Measurements from ENCODE around the gene STK32A. TPM values are rescaled to one million over a fixed set of nuclear protein-coding genes. Genes with fewer than 3 reads are reported as not detected.

Gene STK32A
- total and polyA plus RNA-seq, 4 donors, result 0.03 to 0.17 (median 0.09) TPM

- H3K27me3 ChIP-seq (ENCODE audit: control insufficient read depth in 4 of 4, insufficient read depth in 4 of 4, low read length in 3 of 4), result no peaks in the 10 kb centered on the region
- H3K9me3 ChIP-seq (ENCODE audit: control insufficient read depth in 4 of 4, low read length in 3 of 4), result no peaks in the 10 kb centered on the region
- DNase-seq (ENCODE audit: low spot score), result no peak
- H3K4me1 ChIP-seq (ENCODE audit: control insufficient read depth in 4 of 4, insufficient read depth in 4 of 4, low read length in 3 of 4), result no peaks in the 10 kb centered on the region
- 70% methylated on average over 5 of the region's 5 CpGs for WGBS
- H3K9ac ChIP-seq (ENCODE audit: low read depth in 1 of 2, low read length in 2 of 2), result no peak overlapping the region
- TF ChIP-seq TAF1 (conservative IDR thresholded peaks at IDR 0.05) (no peak), EGR1 (IDR thresholded peaks at IDR 0.05; ENCODE audit: low read depth in 2 of 2) (no peak), REST (IDR thresholded peaks at IDR 0.05) (no peak), MAX (IDR thresholded peaks at IDR 0.05) (no peak), HNF4G (IDR thresholded peaks at IDR 0.05) (no peak), GABPA (IDR thresholded peaks at IDR 0.05 in 1 of 2, conservative IDR thresholded peaks at IDR 0.05 in 1 of 2) (no peak), RAD21 (IDR thresholded peaks at IDR 0.05) (no peak), FOXA2 (IDR thresholded peaks at IDR 0.05) (no peak), SP1 (IDR thresholded peaks at IDR 0.05) (no peak)
- no peak overlapping the region for H3K27ac ChIP-seq (ENCODE audit: low read depth in 1 of 2, low read length in 2 of 2)
- H3K36me3 ChIP-seq (ENCODE audit: control insufficient read depth in 4 of 4, insufficient read depth in 3 of 4, low read depth in 1 of 4, low read length in 3 of 4), result no peaks in the 10 kb centered on the region
- no peak overlapping the region for H3K4me3 ChIP-seq (ENCODE audit: low read depth in 1 of 3, low read length in 3 of 3)
Measured at GRCh38 chr5:147346006-147346561, 111.3 kb downstream of the STK32A start.

- no peaks in the 10 kb centered on the region for H3K9me3 ChIP-seq (ENCODE audit: control insufficient read depth in 4 of 4, low read length in 3 of 4)
- WGBS, result 79% methylated on average over 2 of the region's 2 CpGs
- no peaks in the 10 kb centered on the region for H3K27me3 ChIP-seq (ENCODE audit: control insufficient read depth in 4 of 4, insufficient read depth in 4 of 4, low read length in 3 of 4)
- H3K4me3 ChIP-seq (ENCODE audit: low read depth in 1 of 3, low read length in 3 of 3), result no peak overlapping the region
- H3K27ac ChIP-seq (ENCODE audit: low read depth in 1 of 2, low read length in 2 of 2), result no peak overlapping the region
- no peak for DNase-seq (ENCODE audit: low spot score)
- no peaks in the 10 kb centered on the region for H3K4me1 ChIP-seq (ENCODE audit: control insufficient read depth in 4 of 4, insufficient read depth in 4 of 4, low read length in 3 of 4)
- H3K36me3 ChIP-seq (ENCODE audit: control insufficient read depth in 4 of 4, insufficient read depth in 3 of 4, low read depth in 1 of 4, low read length in 3 of 4), result no peaks in the 10 kb centered on the region
- no peak for TF ChIP-seq HNF4G (IDR thresholded peaks at IDR 0.05)
- TF ChIP-seq RXRA (IDR thresholded peaks at IDR 0.05), result no peak
- no peak for TF ChIP-seq SP1 (IDR thresholded peaks at IDR 0.05)
- TF ChIP-seq RAD21 (IDR thresholded peaks at IDR 0.05), result no peak
- TF ChIP-seq YY1 (IDR thresholded peaks at IDR 0.05), result no peak
- TF ChIP-seq TAF1 (conservative IDR thresholded peaks at IDR 0.05), result no peak
- no peak for TF ChIP-seq JUND (IDR thresholded peaks at IDR 0.05)
- TF ChIP-seq NR2F2 (IDR thresholded peaks at IDR 0.05), result no peak
- no peak for TF ChIP-seq CTCF (IDR thresholded peaks at IDR 0.05; ENCODE audit: low read depth, low read length, missing input control)
- TF ChIP-seq ZBTB33 (IDR thresholded peaks at IDR 0.05), result no peak
- TF ChIP-seq FOXA1 (IDR thresholded peaks at IDR 0.05), result no peak
- TF ChIP-seq EGR1 (IDR thresholded peaks at IDR 0.05; ENCODE audit: low read depth in 2 of 2), result no peak
- no peak for TF ChIP-seq ATF3 (IDR thresholded peaks at IDR 0.05)
- no peak for TF ChIP-seq HNF4A (conservative IDR thresholded peaks at IDR 0.05)
- no peak for TF ChIP-seq MAX (IDR thresholded peaks at IDR 0.05)
- no peak for TF ChIP-seq REST (IDR thresholded peaks at IDR 0.05)
- H3K9ac ChIP-seq (ENCODE audit: low read depth in 1 of 2, low read length in 2 of 2), result no peak overlapping the region
Measured at GRCh38 chr5:147348046-147348445, 113.2 kb downstream of the STK32A start.

Data from liver (tissue), 9 donors.